ENCODE data around the gene PRDM16.

The PRDM16 gene

DNA sequence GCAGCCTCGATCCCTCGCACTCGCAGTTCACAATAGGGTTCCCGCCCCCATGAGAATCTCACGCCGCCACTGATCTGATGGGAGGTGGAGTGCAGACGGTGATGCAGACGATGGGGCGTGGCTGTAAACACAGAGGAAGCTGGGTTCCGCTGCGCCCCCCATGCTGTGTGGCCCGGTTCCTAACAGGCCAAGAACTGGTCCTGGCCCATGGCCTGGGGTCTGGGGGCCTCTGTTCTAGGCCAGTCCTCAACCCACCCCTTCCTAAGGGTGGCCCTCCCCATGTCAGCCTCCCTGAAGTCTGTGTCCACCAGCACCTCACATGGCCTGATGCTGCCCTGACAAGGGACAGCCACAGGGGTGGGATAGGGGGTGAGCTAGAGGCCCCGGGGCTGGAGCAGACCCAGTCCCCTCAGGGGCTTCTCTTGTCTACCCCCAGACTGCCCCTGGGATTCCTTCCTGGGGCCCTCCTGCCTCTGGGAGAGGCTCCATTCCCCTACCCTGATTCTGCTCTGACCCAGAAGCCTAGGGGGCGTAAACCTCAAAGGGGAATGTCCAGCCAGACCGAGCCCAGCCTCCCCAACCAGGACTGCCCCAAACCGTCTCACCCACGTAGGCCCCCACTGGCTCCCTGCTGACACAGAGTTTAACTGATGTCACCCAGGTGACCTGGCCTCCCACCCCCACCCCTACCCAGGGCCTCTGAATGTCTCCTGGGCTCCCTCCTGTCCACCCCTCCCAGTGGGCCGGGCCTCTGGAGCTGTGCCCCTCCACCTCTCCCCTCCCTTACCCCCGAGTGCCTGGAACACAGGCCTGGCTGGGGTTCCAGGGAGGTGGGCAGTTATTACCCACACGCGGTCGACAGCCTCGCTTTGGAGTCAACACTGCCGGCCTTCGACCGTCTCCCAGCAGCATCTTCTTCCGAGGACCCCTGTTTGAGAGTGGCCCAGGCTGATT, 370.6 kb downstream of the PRDM16 start:
- ChIA-PET POLR2A (no interaction called here), CTCF (interaction anchor here (1.0 to 3.2 kb wide), 2 partner anchors 13 to 45 kb away, joined by 3 to 19 read pairs; no protein-coding TSS in a partner anchor)
- Histone ChIP-seq H3K36me3 (ENCODE audit: control insufficient read depth in 2 of 2, insufficient read depth in 1 of 2, low read length in 2 of 2) (no peaks in the 10 kb centered on the region), H3K27ac (ENCODE audit: extremely low read depth, low read depth, low read length) (no peak overlapping the region), H3K4me3 (ENCODE audit: low read depth, low read length) (no peak overlapping the region), H3K9me3 (ENCODE audit: control insufficient read depth, insufficient read depth, low read depth, low read length) (no peaks in the 10 kb centered on the region), H3K4me1 (ENCODE audit: control insufficient read depth, insufficient read depth, low read length) (no peaks in the 10 kb centered on the region)
- TF ChIP-seq EGR2 (tag by site-specific recombination; IDR thresholded peaks at IDR 0.05; ENCODE audit: low read depth) (peak; percentile 20; the same call in 1 of the 2 replicates), ZFHX2 (tag by site-specific recombination; conservative IDR thresholded peaks at IDR 0.05) (0 out of 2 replicates have a peak, but pooled peaks have one; percentile 20), SP7 (tag by site-specific recombination; IDR thresholded peaks at IDR 0.05) (no peak)

GRCh38 chr1:3440300-3440681, 371.3 kb downstream of the PRDM16 start:
- no peaks in the 10 kb centered on the region for H3K4me1 ChIP-seq (ENCODE audit: control insufficient read depth, insufficient read depth, low read length)
- POLR2A ChIA-PET = no interaction called here
- H3K36me3 ChIP-seq (ENCODE audit: control insufficient read depth in 2 of 2, insufficient read depth in 1 of 2, low read length in 2 of 2) = no peaks in the 10 kb centered on the region

DNA sequence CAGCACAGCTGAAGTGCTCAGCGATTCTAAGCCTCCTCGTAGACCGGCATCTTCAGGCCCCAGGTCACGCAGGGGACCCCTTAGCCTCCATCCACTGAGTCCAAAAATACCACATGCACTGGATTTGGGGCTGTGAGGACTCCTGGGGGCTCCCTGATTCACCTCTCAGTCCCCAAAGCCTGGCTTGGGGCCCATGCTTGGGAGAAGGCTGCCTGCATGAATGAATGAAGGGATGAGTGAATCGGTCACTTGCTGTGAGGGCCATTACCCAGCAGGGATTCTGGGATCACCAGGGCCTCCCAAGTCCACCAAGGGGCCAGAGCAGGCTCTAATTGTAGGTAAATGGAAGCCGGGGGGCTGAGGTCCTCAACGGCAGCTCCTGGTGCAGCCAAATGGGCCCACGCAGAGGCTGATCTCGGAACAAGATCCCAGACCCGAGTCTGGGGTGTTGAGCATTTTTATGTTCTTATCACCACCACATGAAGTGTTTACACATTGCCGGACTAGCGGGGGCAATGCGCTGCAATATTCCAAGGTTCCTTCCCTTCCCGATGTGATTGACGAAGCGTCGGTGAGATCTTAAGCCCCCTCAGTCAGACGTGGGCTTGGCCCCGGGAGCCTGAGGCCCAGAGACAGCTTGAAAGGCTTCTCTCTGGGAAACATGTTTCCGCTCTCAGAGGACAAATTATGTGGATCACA, 371.9 kb downstream of the PRDM16 start:
- no peak overlapping the region for H3K4me3 ChIP-seq (ENCODE audit: low read depth, low read length)
- no peak overlapping the region for H3K27ac ChIP-seq (ENCODE audit: extremely low read depth, low read depth, low read length)
- ChIA-PET POLR2A (no interaction called here), CTCF (interaction anchor here (1.0 to 3.2 kb wide), 3 partner anchors 12 to 178 kb away, joined by 3 to 19 read pairs (median 4); no protein-coding TSS in a partner anchor)
- H3K36me3 ChIP-seq (ENCODE audit: control insufficient read depth in 2 of 2, insufficient read depth in 1 of 2, low read length in 2 of 2) = no peaks in the 10 kb centered on the region
- no peaks in the 10 kb centered on the region for H3K9me3 ChIP-seq (ENCODE audit: control insufficient read depth, insufficient read depth, low read depth, low read length)
- H3K4me1 ChIP-seq (ENCODE audit: control insufficient read depth, insufficient read depth, low read length) = no peaks in the 10 kb centered on the region
- TF ChIP-seq ZSCAN23 (tag by site-specific recombination; IDR thresholded peaks at IDR 0.05) (no peak), ZNF658 (tag by site-specific recombination; IDR thresholded peaks at IDR 0.05) (no peak), KLF17 (tag by site-specific recombination; IDR thresholded peaks at IDR 0.05) (no peak), OVOL3 (tag by site-specific recombination; IDR thresholded peaks at IDR 0.05) (no peak), ZNF645 (tag by site-specific recombination; IDR thresholded peaks at IDR 0.05) (no peak), ZNF639 (tag by site-specific recombination; IDR thresholded peaks at IDR 0.05) (no peak), ZNF398 (tag by site-specific recombination; IDR thresholded peaks at IDR 0.05) (no peak), HOXD13 (CRISPR knock-in tag; IDR thresholded peaks at IDR 0.05; ENCODE audit: borderline replicate concordance) (no peak), ZBTB8A (tag by site-specific recombination; IDR thresholded peaks at IDR 0.05) (no peak), RBAK (tag by site-specific recombination; IDR thresholded peaks at IDR 0.05) (no peak), ZNF529 (tag by site-specific recombination; IDR thresholded peaks at IDR 0.05; ENCODE audit: insufficient replicate concordance) (no peak)
- TF ChIP-seq, protein P1, sequence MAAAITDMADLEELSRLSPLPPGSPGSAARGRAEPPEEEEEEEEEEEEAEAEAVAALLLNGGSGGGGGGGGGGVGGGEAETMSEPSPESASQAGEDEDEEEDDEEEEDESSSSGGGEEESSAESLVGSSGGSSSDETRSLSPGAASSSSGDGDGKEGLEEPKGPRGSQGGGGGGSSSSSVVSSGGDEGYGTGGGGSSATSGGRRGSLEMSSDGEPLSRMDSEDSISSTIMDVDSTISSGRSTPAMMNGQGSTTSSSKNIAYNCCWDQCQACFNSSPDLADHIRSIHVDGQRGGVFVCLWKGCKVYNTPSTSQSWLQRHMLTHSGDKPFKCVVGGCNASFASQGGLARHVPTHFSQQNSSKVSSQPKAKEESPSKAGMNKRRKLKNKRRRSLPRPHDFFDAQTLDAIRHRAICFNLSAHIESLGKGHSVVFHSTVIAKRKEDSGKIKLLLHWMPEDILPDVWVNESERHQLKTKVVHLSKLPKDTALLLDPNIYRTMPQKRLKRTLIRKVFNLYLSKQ (tag by site-specific recombination; IDR thresholded peaks at IDR 0.05; ENCODE audit: borderline replicate concordance) = no peak

More at GRCh38 chr1:3440300-3440681, 371.3 kb downstream of the PRDM16 start:
- Histone ChIP-seq H3K27ac (ENCODE audit: extremely low read depth, low read depth, low read length) (no peak overlapping the region), H3K4me3 (ENCODE audit: low read depth, low read length) (no peak overlapping the region), H3K9me3 (ENCODE audit: control insufficient read depth, insufficient read depth, low read depth, low read length) (no peaks in the 10 kb centered on the region)
- CTCF ChIA-PET = interaction anchor here (1.0 to 3.2 kb wide), 3 partner anchors 13 to 179 kb away, joined by 3 to 19 read pairs (median 4); no protein-coding TSS in a partner anchor
- TF ChIP-seq, protein P2, sequence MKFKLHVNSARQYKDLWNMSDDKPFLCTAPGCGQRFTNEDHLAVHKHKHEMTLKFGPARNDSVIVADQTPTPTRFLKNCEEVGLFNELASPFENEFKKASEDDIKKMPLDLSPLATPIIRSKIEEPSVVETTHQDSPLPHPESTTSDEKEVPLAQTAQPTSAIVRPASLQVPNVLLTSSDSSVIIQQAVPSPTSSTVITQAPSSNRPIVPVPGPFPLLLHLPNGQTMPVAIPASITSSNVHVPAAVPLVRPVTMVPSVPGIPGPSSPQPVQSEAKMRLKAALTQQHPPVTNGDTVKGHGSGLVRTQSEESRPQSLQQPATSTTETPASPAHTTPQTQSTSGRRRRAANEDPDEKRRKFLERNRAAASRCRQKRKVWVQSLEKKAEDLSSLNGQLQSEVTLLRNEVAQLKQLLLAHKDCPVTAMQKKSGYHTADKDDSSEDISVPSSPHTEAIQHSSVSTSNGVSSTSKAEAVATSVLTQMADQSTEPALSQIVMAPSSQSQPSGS (tag by site-specific recombination; IDR thresholded peaks at IDR 0.05; ENCODE audit: low read depth) = no peak
- no peak for TF ChIP-seq ZNF2 (tag by site-specific recombination; IDR thresholded peaks at IDR 0.05)
- no peak for TF ChIP-seq ZNF776 (tag by site-specific recombination; IDR thresholded peaks at IDR 0.05; ENCODE audit: borderline replicate concordance)
